ENCODE data around the gene TP53BP1.

The TP53BP1 gene

DNA sequence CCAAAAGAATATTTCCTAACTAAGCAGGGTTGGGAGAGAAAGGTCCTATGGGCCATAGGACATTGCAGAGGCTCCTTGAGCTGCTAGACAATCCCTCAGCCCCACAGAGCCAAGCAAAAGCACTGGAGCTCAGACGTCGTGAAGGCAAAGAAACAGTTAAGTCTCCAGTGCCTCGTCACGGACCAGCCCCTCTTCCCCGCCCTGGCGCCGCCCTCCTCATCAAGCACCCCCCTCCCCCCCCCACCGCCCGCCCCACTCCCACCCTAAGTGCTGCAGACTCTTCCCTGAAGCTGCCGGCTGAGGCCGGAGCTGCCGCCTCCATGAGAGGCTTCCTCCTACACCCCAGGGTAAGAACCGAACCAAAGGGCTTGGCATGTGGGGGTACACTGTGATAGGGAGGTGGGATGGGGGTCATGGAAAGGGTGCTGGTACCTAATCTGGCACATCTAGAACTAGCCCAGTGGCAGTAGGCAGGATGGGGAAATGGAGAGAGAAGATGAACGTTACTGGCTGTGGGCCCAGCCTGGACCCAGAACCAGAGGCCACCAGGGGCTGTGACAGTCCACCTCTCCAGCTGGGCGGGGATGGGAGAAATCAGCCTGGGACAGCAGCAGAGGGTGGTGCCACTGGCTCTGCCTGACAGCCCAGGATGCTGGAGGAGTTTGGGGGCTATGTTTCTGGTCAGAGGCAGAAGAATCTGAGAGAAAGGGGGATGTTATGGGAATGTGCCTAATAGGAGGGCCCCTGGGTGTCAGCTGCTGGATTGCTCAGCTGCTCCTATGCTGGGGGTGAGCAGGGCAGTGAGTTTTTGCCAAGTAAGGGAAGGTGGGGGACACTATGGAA, 24.6 kb upstream of the TP53BP1 start, which contains the start of gene MAP1A:
Gene MAP1A (plus strand): TSS at position 255 of the 843 bp plus-strand sequence. CDS start 3,866 bp downstream, outside the sequence.
- DNase-seq = no peak

DNA sequence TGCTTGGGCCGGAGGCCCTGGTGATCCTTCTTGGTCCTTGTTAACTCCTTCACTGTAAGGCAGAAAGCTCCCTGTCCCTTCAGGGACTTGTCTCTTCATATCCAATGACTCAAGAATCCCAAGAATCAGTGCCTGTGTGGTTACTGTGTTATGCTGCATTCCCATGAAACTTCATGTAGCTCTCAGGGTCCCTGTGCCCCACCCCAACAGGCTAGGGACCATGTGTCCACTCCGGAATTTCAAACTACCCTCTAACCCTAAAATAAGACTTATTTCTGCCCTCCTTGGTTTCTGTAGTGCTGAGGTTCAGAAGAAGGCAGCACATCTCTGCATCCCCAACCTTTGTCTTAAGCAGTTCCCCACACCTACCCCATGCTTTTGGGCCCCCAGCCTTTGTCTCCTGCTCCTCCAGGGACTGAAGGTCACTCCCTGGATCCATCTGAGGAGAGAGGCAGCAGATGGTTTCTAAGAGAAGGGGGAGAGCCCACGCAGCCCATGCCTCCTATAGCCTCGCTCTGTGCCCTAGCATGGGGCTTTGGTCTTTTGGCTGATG, 23.9 kb upstream of the TP53BP1 start:
- no peak for DNase-seq

DNA sequence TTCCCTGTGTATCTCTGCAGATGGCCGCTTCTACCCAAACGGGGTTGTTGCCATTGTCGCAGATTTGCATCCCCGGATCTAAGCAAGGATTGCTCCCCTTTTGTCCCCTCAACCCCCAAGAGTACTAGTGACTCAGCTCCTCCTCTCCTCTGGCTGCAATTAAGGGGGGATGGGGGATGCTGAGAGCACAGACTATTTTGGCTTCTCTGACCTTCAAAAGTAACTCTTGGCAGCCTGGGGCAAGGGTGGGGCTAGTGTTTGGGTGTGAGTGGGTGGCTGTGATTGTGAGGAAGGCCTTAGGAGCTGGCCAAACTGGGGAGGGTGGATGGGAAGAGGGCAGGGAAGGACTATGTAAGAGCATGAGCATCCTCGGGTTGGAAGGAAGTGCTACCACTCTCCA, 23.2 kb upstream of the TP53BP1 start:
- DNase-seq = no peak

DNA sequence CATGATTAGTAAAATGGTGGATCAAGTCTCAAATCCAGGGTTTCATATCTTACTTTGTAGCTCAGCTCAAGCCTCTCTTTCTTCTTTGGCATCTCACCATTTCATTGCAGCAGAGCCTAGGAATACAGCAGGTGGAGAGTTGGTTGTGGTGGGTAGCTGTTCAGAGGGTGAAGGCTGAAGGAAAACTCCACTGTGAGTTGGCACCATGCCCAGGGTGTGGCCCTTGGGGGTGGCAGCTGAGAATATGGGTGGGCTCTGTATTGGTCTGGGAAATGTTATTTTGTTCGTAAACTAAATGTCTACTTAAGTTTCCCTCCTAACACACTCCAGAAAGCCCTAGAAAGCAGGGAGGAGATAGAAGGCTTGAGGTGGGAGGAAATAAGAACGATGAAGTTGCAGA, 22.8 kb upstream of the TP53BP1 start:
- DNase-seq = no peak

DNA sequence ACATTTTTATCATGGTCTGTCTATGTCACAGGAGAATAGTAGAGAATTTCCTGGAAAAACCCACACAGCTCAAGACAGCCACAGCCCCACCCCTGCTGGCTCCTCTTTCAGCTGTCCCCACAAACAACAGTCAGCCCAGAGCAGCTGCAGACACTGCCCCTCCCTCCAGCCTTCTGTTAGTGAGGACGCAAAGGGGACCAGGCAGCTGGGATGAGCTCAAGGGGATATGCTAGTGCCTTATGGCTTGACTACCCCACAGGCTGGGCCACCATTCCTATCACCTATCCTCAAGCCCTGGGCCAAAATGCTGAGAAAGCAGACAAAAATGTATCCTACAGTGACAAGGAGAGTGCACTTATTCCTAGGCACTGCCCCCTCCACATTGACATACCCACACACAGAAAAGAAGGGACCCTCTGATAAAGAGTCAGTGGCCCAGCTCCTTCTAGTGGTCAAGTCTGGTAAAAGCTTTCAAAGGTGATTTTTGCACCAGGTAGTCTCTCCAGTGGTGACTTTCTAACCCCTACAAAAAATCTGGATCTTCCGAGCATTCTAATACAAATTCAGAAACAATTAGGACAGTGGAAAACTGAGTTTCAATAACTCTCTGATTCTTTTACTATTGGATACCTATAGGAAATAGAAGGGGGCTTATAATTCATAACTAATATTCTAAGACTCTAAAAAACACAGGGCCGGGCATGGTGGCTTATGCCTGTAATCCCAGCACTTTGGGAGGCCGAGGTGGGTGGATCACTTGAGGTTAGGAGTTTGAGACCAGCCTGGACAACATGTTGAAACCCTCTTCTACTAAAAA, 21.5 kb upstream of the TP53BP1 start:
- DNase-seq = no peak

DNA sequence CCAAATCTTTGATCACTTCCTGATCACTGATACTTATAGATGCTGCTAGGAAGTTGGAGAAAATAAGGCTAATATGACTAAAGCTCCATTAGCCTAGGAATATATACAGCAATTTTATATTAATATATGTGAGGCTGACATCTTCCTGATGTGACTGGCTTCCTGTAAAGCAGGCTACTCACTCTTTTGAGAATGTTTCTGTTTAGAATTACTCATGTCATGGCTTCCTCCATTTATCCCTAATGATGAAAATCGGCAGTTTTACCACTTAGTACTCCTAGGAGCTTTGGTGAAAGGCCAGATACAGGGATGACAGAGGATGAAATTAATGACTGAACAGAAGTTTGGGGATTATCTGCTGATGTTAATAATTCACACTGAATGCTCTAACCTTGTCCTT, 20.6 kb upstream of the TP53BP1 start:
- DNase-seq = no peak

DNA sequence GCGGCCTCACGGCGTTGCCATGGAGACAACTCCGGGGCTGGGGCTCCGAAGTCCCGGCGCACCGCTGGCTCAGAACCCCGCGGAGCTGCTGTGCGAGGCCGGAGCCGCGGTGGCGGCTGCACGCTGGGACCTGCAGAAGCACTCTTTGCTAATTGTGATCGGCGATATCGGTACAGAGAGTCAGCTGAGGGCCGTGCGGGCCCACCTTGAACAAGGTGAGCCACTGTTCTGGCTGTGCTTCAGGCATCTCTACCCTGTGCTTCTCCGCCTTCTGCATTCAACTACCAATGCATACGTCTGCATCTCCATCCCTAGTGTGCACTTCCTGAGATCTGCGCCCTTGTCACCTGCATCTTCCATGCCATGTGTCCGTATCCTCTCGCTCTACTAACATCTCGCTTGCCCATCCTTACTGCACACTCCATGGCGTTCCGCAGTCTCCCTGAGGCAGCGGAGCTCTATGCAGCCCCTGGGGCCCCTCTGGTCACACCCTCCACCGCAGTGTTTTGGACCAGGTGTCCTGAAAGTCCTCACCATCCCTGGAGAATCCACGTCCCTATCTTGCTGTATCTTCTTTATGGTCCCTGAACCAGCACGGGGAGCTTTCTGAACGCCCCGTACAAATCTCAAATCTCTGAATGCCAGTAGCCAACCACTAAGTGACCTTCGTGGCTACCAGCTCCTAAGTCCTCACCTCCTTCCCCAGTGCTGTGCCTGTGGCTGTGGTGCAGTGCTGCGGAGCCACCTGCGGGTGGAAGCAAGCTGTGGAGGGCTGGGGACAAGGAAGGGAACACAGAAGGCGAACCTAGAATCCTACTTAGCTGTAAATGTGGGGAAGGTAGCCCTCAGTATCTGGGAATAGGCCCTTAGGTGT, 18.3 kb upstream of the TP53BP1 start:
- DNase-seq = no peak

DNA sequence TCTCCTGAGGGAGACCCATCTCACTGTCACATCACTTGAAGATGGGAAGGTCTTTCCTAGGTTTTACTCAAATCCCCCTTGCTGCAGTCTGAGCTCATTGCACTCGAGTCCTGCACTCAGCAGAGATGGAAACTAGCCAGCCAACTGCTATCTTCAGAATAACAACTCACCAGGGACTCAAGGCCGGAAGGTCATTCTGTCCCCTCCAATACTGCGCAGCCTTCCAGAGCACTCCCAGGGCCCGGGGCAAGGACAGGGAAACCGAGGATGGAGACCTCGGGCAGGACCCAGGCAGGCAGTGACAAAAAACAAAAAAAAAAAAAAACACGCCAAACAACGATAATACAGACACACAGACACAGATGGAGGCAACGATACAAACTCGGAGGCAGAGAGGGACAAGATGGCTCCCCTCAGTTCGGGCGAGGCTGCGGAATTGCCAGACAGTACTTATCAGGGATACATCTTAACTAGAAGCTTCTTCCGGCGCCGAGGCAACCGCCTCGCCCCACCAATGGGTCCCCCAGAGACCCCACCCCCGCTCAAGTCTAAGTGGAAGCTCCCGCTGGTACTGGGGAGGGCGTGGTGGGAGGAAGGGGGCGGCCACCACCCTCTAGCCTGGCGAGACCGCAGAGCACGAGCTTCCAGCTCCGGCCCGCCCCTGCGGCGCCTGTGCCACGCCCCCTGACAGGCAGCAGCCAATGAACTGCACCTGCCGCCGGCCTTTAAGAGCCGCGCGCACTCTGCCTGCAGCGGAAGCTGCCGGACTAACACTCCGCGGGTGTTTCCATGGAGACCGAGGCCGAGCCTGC, 17.4 kb upstream of the TP53BP1 start:
- peak; percentile 96 for DNase-seq

DNA sequence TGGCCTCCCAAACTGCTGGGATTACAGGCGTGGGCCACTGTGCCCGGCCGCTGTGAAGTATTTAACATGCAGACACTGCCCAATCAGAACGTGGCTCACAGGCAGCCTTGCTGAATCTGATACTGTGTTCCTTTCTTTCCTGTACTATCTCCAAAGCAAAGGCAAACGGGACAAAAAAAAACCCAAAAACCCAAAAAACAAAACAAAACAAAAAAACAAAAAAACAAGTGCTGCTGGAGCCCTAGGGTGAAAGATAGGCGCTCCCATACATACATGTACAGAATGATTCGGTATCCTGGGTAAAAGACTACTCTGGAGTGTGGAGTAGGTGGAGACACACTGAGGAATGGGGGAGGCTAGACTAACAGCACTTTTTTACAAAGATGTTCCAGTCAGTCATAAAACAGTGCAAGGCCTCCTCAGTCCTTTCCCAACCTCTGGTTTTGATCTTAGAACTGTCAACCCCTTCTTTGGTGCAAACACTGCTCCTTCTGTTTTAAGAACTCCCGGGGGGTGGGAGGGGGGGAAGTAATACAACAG, 16.8 kb upstream of the TP53BP1 start:
- DNase-seq = no peak

DNA sequence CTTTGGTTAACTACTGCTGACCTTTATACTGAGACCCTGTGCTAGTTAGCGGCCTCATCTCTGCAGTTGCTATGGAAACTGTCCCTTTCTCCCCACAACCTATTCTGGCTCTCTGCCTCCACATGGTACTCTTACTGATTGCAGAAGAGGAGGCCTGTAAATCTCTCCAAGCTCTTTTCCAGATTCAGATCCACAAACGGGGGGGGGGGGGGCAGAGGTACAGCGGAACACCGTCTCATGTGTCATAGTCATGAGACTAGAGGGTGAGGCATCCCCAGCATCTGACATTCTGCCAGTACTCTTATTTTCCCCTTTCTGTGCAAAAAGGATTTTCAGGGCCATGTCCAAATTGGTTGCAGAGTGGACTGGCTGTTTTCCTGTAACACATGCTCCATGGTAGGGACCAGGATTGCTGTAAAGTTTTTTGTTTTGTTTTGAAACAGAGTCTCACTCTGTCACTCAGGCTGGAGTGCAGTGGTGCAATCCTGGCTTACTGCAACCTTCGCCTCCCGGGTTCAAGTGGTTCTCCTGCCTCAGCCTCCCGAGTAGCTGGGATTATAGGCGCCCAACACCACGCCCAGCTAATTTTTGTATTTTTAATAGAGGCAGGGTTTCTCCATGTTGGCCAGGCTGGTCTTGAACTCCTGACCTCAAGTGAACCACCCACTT, 16.2 kb upstream of the TP53BP1 start:
- no peak for DNase-seq

DNA sequence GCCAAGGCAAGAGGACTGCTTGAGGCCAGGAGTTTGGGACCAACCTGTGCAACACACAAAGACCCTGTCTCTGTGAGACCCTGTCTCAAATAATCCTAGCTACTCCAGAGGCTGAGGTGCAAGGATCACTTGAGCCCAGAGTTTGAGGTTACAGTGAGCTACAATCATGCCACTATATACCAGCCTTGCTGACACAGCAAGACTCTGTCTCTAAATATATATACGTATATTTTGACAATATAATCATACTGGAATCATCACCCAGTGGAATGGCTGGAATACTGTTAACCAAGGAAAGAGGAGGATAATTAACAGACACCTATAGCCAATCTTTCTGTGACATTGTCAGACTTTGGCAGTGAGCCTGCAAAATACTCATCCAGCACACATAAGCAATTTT, 15.5 kb upstream of the TP53BP1 start:
- DNase-seq = no peak

DNA sequence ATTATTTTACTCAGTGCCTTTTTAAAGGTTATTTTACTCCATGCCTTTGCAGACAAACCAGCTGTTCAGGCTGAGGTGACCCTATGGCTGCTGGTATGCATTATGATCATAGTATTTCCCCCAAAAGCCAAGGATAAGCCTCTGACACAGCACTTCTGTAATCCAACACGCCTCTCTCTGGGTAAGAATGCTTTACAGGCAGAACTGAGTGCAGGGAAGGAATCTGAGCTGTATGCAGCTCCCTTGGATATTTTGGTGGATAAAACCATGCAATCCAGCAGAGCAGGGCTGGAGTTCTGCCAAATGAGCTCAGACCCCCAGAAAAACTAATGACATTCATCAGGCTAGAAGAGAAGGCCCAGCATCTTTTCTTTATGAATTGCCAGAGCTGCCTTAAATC, 12.8 kb upstream of the TP53BP1 start:
- DNase-seq = no peak

DNA sequence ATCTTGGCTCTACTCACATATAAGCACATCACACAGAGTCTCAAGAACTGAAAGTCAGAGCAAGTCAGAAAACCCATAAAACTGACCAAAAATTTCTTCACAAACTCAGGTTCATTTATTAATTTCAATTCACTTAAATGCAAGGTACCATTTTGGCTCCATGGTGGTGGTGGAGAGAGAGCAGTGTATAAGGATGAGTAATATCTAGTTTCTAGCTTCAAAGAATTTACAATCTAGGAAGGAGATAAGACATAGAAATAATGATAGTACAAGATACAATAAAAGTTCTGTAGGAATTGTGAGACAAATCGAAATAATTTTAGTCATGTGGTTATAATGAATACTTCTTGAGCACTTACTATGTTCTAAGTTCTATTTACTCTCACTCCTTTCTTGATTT, 6.7 kb upstream of the TP53BP1 start:
- DNase-seq = no peak

DNA sequence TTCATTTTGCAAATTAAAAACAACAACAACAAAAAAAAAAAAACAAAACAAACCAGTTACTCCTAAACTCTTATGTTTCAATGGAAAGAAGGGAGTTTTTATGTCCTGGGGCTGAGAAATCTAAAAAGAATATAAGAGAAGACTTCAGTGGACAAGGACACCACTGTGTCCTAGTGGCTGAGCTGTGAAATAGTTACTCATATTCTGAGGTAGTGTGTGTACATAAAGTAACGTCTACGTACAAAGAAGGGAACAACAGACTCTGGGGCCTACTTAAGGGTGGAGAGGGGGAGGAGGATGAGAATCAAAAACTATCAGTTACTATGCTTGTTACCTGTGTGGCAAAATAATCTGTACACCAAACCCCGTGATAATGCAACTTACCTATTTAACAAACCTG, 6.0 kb upstream of the TP53BP1 start:
- DNase-seq = no peak

DNA sequence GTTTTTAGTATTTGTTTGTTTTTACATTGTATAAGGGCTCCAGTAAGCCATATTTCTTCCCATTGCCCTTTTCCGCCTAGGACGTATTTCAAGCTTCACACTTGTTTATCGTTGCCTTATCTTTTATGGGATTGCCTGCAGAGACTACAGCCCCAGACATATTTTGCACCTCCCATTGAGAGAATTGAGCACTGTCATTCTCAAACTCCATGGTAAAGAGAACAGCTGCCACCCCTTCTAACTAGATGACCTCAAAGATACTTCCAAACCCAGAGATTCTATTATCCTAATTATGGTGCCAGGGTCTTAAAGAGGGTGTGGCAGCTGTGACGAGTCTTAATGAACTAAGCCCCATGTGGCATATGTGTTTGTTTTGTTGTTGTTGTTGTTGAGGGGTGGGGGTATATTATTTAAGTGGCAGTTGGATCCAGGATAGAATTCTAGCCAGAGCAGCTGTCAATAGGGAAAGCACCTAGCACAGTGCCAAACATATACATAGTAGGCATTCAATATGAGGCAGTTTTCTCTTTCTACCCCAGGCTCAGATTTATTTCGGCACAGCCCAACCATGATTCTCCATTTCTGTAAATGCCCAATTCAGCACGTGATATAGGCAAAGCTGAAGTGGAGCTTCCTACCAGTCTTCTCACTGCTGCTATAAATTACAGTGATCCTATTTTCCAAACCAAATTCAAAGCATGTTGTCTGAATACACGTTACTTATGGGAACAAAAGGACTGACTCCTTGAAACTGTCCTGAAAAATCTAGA, 932 bp upstream of the TP53BP1 start:
- no peak for DNase-seq

DNA sequence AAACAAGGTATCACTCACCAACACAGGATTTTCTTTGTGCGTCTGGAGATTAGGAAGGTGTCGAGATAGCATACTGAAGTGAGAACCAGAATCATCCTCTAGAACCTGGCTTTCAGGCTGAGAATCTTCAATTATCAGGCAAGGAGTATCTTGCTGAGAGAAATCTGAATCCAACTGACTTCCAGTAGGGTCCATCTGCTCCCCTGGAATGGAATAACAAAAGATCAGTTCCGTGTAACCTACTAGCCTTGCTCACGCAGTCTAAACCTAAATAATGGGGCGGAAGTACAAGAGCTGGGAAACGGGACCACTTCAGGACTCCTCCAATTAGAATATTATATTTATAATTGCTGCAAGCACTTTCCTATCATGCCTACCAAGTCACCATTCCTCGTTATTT, 690 bp downstream of the TP53BP1 start:
- no peak for DNase-seq

DNA sequence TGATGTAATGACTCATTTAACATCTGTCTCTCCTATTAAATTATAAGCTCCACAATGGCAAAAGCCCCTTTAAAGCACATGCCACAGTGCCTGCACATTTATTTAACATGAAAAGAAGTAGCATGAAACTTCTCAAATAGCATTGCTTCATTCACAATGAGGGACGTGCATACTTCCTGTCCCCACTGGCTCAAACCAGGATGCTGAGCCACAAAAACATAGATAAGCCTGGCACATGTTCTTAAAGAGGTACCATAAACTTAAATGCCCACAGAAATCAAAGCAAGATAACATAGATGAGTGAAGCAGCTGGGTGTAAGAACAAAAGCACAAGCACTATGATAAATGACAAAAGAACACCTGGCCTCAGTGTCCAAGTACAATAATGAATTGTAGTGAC, 3.8 kb downstream of the TP53BP1 start:
- no peak for DNase-seq

DNA sequence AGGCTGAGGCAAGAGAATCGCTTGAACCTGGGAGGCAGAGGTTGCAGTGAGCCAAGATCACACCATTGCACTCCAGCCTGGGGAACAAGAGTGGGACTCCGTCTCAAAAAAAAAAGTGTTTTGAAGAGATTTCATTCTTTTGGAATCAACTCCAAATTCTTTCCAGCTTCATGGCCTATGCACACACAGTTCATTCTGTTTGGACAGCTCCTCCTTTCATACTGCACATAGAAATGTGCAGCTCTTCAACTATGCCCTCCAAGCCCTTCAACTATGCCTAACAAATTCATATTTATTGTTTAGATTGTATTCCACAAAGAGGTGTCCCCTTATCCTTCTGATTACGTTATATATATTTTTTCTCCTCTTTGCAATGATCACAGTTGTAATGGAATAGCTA, 4.2 kb downstream of the TP53BP1 start:
- DNase-seq = no peak

DNA sequence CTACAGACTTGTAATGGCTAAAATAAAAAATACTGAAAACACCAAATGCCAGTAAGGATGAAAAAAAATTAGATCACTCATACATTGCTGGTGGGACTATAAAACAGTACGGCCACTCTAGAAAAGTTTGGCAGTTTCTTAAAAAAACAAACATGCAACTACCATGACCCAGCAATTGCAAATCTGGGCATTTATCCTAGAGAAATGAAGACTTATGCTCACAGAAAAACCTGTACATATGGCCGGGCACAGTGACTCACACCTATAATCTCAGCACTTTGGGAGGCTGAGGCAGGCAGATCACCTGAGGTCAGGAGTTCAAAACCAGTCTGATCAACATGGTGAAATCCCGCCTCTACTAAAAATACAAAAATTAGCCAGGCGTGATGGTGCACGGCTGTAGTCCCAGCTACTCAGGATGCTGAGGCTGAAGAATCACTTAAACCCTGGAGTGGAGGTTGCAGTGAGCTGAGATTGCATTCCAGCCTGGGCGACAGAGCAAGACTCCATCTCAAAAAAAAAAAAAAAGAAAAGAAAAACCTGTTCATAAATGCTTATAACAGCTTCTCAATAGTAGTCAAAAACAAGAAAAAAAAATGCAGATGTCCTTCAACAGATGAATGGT, 5.6 kb downstream of the TP53BP1 start:
- no peak for DNase-seq

DNA sequence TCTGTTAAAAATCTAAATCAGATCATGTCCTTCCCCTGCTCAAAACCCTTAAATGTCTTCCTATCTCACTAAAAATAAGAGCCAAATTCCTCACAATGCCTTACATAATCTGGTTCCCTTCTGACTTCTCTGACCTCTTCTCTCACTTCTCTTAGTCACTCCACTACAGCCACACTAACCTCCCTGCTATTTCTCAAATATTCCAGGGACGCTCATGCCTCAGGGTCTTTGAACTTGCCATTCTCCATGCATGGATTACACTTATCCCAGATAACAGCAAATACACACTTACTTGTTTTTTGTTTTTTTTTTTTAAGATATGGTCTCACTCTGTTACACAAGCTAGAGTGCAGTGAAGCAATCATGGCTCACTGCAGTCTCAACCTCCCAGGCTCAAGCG, 8.5 kb downstream of the TP53BP1 start:
- no peak for DNase-seq
